Lower leg skin (tissue), 4 donors: Measurements from ENCODE around the gene DTX3L. TPM values are rescaled to one million over a fixed set of nuclear protein-coding genes. Genes with fewer than 3 reads are reported as not detected.

ENCODE experiments used
- DNase-seq, 2 donors: peaks; one replicate each; pipeline ENCODE4 v3.0.0-alpha.2; 2019; ENCODE audit warnings: low spot score in 2 of 2
- H3K4me3 ChIP-seq: fragments of 200-600 bp; sonication (generic); 2 replicates; pipeline ENCODE4 v1.5.1; 2017; ENCODE audit warnings: mild to moderate bottlenecking, low read depth; ENCODE audit not compliant: poor library complexity, severe bottlenecking
- CTCF ChIP-seq, 3 donors: fragments of 450-650 bp; IDR thresholded peaks; one replicate each; pipeline ENCODE4 v1.5.1; 2016; ENCODE audit warnings: antibody characterized with exemption in 3 of 3, mild to moderate bottlenecking in 3 of 3, moderate library complexity in 2 of 3
- POLR2A ChIP-seq, 2 donors: fragments of 450-650 bp; IDR thresholded peaks; one replicate each; pipeline ENCODE4 v1.6.1; 2016 to 2017; ENCODE audit warnings: antibody characterized with exemption in 2 of 2, mild to moderate bottlenecking in 1 of 2, moderate library complexity in 1 of 2
- WGBS, 2 donors: methylation state at CpG; one replicate each; pipeline ENCODE4 v1.1.5; 2018; 5-methylcytosine and 5-hydroxymethylcytosine counted together
- intact Hi-C: fragments of 100-400 bp; cut with DNase I; formaldehyde crosslinking; loops from one replicate; pipeline ENCODE4 v1.15.0; 2023; ENCODE audit warnings: low total_unique reads
- total RNA-seq, 4 donors: library from RNA; depleted of rRNA; stranded (reverse); fragments of >200 nt; gene quantifications; one replicate each; pipeline ENCODE4 v1.1.0, GENCODE V29; 2016

The DTX3L gene
- total RNA-seq, 4 donors from 2014 or later: 7.8 to 14.2 (median 9.4) TPM

GRCh38 chr3:122609798-122610559 is 45.8 kb downstream of the DTX3L start:
- 76 to 79% methylated on average over 7 of the region's 7 CpGs for WGBS, 2 donors
- DNase-seq: no peak
- TF ChIP-seq POLR2A (IDR thresholded peaks at IDR 0.05): no peak
- no peak for TF ChIP-seq CTCF (IDR thresholded peaks at IDR 0.05)
- H3K4me3 ChIP-seq: no peak overlapping the region
- intact Hi-C loops: no loop called here

- no peak for DNase-seq
- H3K4me3 ChIP-seq: no peak overlapping the region
- WGBS, 2 donors: 93 to 95% methylated on average over 5 of the region's 5 CpGs
- intact Hi-C loops: no loop called here
- TF ChIP-seq CTCF (IDR thresholded peaks at IDR 0.05) (no peak), POLR2A (IDR thresholded peaks at IDR 0.05) (no peak)
These were observed 48.6 kb downstream of the DTX3L start for GRCh38 chr3:122612696-122613095.

GRCh38 chr3:122615303-122615702 is 51.2 kb downstream of the DTX3L start:
- H3K4me3 ChIP-seq: no peak overlapping the region
- DNase-seq: no peak
- no peak for TF ChIP-seq POLR2A (IDR thresholded peaks at IDR 0.05)
- no peak for TF ChIP-seq CTCF (IDR thresholded peaks at IDR 0.05)
- WGBS, 2 donors: 49 to 55% methylated on average over 3 of the region's 3 CpGs
- intact Hi-C loops: no loop called here

GRCh38 chr3:122618614-122619013 is 54.5 kb downstream of the DTX3L start:
- no peak for DNase-seq
- no peak for TF ChIP-seq POLR2A (IDR thresholded peaks at IDR 0.05)
- H3K4me3 ChIP-seq: no peak overlapping the region
- WGBS, 2 donors: 73 to 79% methylated on average over 3 of the region's 3 CpGs
- intact Hi-C loops: no loop called here

- TF ChIP-seq CTCF (IDR thresholded peaks at IDR 0.05): no peak
- TF ChIP-seq POLR2A (IDR thresholded peaks at IDR 0.05): no peak
- DNase-seq: no peak
- H3K4me3 ChIP-seq: no peak overlapping the region
- intact Hi-C loops: no loop called here
- WGBS, 2 donors: 67 to 76% methylated on average over 4 of the region's 4 CpGs
These were observed 54.9 kb downstream of the DTX3L start for GRCh38 chr3:122619040-122619439.

GRCh38 chr3:122620399-122620798 is 56.3 kb downstream of the DTX3L start:
- DNase-seq: no peak
- 60 to 65% methylated on average over 4 of the region's 4 CpGs for WGBS, 2 donors
- intact Hi-C loops: no loop called here
- TF ChIP-seq CTCF (IDR thresholded peaks at IDR 0.05) (no peak), POLR2A (IDR thresholded peaks at IDR 0.05) (no peak)
- H3K4me3 ChIP-seq: no peak overlapping the region
